NCI-H1436 (cell line): ENCODE data around the gene GNG11.
"Not testable (repeated sequence)": the region's sequence is repeated elsewhere in the genome, so short reads cannot be mapped to it uniquely, and the experiment has no call there.

ENCODE experiments used
- DNase-seq: peaks from one replicate; lab custom pipeline; 2025; lab: John Stamatoyannopoulos, UW

Gene GNG11

DNA sequence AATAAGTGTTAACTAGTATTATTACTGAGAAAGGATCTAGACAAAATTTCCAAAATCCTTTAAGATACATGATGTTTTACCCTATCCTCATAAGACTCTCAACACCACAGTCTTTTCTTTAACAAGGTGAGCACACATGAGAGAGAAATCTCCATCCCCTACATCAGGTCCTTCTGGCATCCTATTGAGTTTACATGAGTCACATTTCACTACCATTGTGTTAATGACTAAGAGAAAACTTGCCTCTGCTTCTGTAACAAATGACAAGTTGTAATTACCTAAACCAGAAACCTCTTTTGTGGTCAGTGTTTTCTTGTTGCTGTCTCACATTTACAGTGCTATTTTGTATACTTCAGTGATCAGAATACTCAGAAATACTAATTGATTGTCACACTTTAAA is 9.9 kb upstream of the GNG11 start:
- DNase-seq = not testable (repeated sequence)

DNA sequence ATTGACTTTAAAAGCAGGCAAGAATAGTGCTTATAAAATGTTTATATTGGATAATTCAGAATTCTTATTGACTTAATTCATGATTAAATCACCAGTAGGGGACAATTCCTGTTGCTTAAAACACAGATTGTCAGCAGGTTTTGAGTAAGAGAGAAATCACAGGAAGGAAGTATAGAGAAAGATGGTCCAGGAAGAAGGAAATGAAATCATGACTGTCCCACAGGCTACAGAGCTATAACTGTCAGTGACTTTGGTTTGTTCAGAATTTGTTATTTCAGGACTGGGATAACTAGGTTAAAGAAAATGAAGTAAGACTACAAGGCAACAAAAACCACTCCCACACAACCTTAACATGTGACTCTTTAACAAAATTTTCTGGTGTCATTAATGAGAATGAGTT is 8.3 kb upstream of the GNG11 start:
- no peak for DNase-seq

DNA sequence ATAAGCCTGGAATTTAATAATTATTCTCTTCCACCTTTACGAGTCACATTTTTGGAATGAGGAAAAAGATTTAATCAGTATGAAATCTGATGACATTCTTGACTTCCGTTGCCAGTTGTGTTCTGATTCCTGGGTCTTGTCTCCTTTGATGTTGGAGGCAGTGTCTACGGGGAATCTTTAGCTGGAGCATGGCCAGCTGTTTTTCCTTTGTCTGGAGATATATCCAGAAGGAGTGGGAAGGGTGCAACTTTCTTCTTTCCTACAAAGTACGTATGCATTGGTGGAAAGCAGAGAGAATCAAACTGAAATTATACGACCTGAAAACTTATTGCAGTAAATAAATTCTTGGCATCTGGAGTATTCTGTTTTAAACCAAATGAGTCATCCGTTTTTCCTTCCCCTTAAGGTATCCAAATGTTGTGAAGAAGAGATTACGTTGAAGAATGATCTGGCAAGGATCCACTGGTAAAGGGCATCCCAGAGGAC is 6.9 kb upstream of the GNG11 start:
- no peak for DNase-seq

DNA sequence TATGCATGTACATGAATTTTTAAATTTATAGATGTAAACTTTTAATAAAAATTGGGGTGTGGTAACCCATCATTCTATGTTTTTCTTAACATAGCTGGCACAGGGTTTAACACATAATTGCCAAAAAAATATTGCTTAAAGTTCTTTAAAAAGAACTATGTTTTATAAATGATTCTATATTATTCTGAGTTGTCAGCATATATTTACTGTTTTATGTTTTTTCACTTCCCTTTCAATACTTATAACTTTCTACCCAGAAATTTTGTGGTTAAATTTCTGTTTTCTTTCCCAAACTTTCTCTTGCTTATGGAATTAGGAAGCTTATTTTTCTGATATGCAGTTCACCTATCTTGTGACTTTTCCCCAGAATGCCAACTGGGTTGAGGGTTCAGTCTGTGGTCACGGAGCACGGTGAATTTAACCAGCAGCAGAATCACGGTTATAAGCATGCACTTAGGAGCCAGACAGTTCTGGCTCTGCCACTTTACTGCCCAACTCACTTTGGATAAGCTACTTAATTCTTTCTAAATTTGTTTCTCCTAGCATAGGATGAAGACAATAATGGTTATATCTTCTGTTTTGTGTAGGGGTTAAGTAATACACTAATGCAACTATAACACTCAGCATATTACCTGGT is 6.2 kb upstream of the GNG11 start:
- DNase-seq = not testable (repeated sequence)

DNA sequence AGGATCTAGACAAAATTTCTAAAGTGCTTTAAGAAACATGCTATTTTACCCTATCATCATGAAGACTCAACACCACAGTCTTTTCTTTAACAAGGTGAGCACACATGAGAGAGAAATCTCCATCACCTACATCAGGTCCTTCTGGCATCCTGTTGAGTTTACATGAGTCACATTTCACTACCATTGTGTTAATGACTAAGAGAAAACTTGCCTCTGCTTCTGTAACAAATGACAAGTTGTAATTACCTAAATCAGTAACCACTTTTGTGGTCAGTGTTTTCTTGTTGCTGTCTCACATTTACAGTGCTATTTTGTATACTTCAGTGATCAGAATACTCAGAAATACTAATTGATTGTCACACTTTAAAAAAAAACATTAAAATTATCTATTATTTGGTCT is 5.6 kb upstream of the GNG11 start:
- not testable (repeated sequence) for DNase-seq

GRCh38 chr7:93916315-93916714 is 5.2 kb upstream of the GNG11 start:
- not testable (repeated sequence) for DNase-seq

- no peak for DNase-seq
Measured at GRCh38 chr7:93920496-93921182, 896 bp upstream of the GNG11 start.

- no peak for DNase-seq
Measured at GRCh38 chr7:93921186-93921585, 349 bp upstream of the GNG11 start.

GRCh38 chr7:93923296-93923695 is 1.8 kb downstream of the GNG11 start:
- DNase-seq = no peak

DNA sequence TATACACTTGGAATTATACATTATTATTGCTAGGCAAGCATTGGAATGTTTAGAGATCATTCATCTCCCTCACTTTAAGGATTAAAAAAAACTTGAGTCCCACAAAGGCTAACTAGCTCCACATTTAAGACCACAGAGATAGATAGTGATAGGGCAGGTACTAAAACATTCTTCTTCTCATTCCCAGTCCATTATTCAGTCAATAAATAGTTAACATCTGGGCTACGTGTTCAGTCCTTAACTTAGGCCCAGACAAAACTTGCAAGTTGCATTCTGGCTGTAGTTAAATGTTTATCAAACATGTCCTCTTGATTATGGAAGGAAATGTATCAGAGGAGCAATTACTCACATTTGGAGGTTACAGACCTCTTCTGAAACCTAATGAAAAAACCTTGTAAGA is 2.4 kb downstream of the GNG11 start:
- no peak for DNase-seq

GRCh38 chr7:93926800-93927199 is 5.3 kb downstream of the GNG11 start:
- DNase-seq = no peak

DNA sequence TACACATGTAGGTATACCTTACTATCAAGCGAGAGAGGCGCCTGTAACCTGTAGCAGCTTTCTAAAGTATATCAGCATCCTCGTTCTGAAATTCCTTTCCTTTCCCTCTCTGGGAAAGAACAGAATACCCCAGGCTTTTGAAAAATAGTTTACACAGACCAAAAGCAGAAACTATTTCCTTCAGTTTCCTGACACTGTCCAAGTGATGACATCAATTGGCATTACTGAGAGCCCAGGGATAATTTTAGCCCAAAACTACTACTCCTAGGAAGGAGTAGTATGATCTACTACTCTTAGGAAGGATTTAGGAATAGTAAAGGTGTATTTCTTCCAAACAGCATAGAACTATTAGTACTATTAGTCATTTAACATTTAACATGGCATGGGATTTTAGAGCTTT is 6.0 kb downstream of the GNG11 start:
- no peak for DNase-seq

- no peak for DNase-seq
Measured at GRCh38 chr7:93931655-93932054, 10.1 kb downstream of the GNG11 start.

DNA sequence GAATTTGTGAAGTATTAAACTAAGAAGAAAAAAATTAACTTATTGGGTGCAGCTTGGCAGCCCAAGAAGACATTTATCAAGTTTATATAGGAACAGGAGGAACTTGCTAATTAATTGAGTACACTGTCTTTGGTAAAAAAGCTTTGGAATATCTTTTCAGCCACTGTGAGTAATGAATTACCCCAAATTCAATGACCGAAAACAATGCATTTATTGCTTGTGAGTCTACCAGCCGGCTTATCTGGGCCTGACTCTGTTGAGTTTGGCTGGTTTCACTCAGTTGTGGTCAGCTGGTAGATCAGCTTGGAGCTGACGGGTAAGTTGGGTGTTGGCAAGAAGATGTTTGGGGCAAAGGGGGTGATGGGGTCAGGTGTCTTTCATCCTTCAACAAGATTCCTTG is 11.6 kb downstream of the GNG11 start:
- no peak for DNase-seq

GRCh38 chr7:93935102-93935501 is 13.6 kb downstream of the GNG11 start:
- DNase-seq = no peak

DNA sequence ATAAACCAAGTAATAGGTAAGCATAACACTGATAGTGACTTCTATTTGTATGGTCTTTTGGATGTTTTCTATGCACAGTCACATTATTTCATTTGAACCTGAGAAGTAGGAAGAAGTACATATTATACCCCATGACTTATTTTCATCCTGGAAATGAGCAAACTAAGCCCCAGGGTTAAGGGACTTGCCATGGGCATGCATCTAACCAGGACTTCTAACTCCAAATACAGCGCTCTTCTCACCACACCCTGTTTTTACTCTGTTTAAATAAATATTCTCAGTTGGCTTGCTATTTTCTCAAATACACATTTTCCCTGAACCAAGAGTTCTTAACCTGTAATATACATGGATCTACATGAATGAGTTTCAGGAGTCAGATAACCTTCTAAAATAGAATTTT is 16.3 kb downstream of the GNG11 start:
- no peak for DNase-seq

DNA sequence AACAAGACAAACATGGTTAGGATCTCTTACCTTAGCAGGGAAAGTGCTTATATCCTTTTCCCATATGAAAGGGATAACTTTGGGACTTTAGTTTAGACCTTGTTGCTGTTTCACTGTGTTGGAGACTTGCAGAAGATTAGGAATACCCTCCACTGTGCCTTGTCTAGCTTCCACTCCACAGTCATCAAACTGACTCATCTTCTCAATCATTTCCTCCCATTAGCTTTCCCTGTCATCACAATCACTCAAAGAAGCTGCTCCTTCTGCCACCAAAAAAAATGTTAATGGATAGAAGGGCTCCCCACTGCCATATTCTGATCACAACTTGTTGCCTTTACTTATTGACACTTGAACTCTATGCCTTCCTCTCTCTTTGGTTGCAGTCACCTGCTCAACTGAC is 16.8 kb downstream of the GNG11 start:
- no peak for DNase-seq

DNA sequence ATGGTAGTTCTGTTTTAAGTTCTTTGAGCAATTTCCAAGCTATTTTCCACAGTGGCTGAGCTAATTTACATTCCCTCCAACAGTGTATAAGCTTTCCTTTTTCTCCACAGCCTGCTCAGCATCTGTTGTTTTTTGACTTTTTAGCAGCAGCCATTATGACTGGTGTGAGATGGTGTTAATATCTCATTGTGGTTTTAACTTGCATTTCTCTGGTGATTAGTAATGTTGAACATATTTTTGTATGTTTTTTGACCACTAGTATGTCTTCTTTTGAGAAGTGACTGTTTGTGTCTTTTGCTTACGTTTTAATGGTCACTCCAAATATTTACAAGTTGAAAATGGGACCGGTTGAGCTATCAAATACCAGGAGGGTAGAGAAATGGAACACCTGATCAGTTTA is 20.4 kb downstream of the GNG11 start:
- DNase-seq = no peak

DNA sequence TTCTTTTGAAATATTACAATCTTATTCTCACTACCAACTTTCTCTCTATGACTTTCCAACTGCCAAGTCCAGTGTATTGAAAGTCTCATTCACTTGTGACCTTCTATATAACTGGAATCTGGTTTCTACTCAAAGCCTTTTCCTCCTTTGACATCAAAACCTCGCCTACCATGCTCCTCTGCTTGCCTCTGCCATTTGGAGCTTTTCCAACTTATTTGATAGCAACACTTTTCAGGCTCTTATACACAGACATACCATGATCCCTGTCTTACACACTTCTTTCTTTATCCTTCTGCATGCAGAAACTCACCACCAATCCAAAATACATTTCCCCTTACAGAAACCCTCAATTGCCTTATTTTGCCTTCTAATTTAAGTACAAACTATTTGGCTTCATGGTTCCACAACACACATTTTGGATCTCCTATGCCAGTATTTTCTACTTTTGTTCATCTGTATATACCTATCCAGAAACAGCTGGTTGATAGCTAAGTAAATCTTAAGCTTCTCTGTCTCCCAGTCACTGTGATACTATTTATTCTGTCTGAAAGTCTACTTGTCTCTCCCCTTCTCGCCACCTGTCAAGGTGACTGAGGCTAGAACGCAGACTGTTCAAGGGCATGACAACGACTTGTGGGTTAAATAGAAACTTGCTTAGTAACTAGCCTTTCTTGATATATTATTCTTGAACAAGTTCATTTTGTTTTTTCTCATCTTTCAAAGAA is 22.4 kb downstream of the GNG11 start:
- no peak for DNase-seq

GRCh38 chr7:93944673-93945072 is 23.1 kb downstream of the GNG11 start:
- no peak for DNase-seq

- no peak for DNase-seq
Measured at GRCh38 chr7:93945083-93945482, 23.5 kb downstream of the GNG11 start.

- DNase-seq = no peak
Measured at GRCh38 chr7:93945756-93946535, 24.4 kb downstream of the GNG11 start.
